SK-N-SH treated with all-trans-retinoic acid at 6 μM for 48 hours (cell line): ENCODE results near the gene LAMA3.

Experiments used
- ATAC-seq: fragments of 200-7000 bp; cut with Tn5 transposase; 3 replicates; pipeline ENCODE4 v1.9.1; 2020; ENCODE audit warnings: mild to moderate bottlenecking, moderate library complexity
- ARNTL ChIP-seq: fragments of 450-650 bp; formaldehyde crosslinking; IDR thresholded peaks from 2 replicates; pipeline ENCODE4 v1.5.0; 2020; ENCODE audit warnings: low read depth, mild to moderate bottlenecking, moderate library complexity, borderline replicate concordance
- BACH2 ChIP-seq: fragments of 250-450 bp; sonication (Bioruptor Pico); IDR thresholded peaks from 2 replicates; pipeline ENCODE4 v1.9.0; 2021; ENCODE audit warnings: mild to moderate bottlenecking, borderline replicate concordance
- CSDC2 ChIP-seq: fragments of 250-450 bp; sonication (Bioruptor Pico); IDR thresholded peaks from 2 replicates; pipeline ENCODE4 v1.5.0; 2020; ENCODE audit warnings: mild to moderate bottlenecking, moderate library complexity
- ESRRG ChIP-seq: fragments of 250-450 bp; sonication (Bioruptor Pico); IDR thresholded peaks from 2 replicates; pipeline ENCODE4 v1.6.1; 2021; ENCODE audit warnings: mild to moderate bottlenecking
- GLIS3 ChIP-seq: fragments of 250-450 bp; sonication (Bioruptor Pico); IDR thresholded peaks from 2 replicates; pipeline ENCODE4 v1.5.0; 2020; ENCODE audit warnings: mild to moderate bottlenecking, moderate library complexity
- ISL1 ChIP-seq: fragments of 250-450 bp; sonication (Bioruptor Pico); IDR thresholded peaks from 2 replicates; pipeline ENCODE4 v2.1.2; 2022; ENCODE audit warnings: mild to moderate bottlenecking, moderate library complexity
- OSR1 ChIP-seq: fragments of 250-450 bp; sonication (Bioruptor Pico); IDR thresholded peaks from 2 replicates; pipeline ENCODE4 v1.8.0; 2022; ENCODE audit warnings: moderate library complexity, mild to moderate bottlenecking, inconsistent platforms
- SNAI2 ChIP-seq: fragments of 250-450 bp; sonication (Bioruptor Pico); IDR thresholded peaks from 2 replicates; pipeline ENCODE4 v1.5.0; 2020; ENCODE audit warnings: mild to moderate bottlenecking, moderate library complexity
- TCF4 ChIP-seq: fragments of 250-450 bp; sonication (Bioruptor Pico); IDR thresholded peaks from 2 replicates; pipeline ENCODE4 v1.8.0; 2021; ENCODE audit warnings: mild to moderate bottlenecking, moderate library complexity, borderline replicate concordance
- TOX ChIP-seq: fragments of 250-450 bp; sonication (Bioruptor Pico); IDR thresholded peaks from 2 replicates; pipeline ENCODE4 v1.8.0; 2021; ENCODE audit warnings: mild to moderate bottlenecking, moderate library complexity, borderline replicate concordance
- ZC3H10 ChIP-seq: fragments of 250-450 bp; sonication (Bioruptor Pico); IDR thresholded peaks from 2 replicates; pipeline ENCODE4 v1.5.1; 2021; ENCODE audit warnings: mild to moderate bottlenecking, moderate library complexity
- ZFP3 ChIP-seq: fragments of 250-450 bp; sonication (Bioruptor Pico); IDR thresholded peaks from 2 replicates; pipeline ENCODE4 v1.5.0; 2020; ENCODE audit warnings: mild to moderate bottlenecking, moderate library complexity
- ZFP30 ChIP-seq: fragments of 450-650 bp; formaldehyde crosslinking; IDR thresholded peaks from 2 replicates; pipeline ENCODE4 v1.5.0; 2022; ENCODE audit warnings: mild to moderate bottlenecking, moderate library complexity
- ZNF565 ChIP-seq: fragments of 450-650 bp; formaldehyde crosslinking; conservative IDR thresholded peaks from 2 replicates; pipeline ENCODE4 v1.5.0; 2020; ENCODE audit warnings: low read depth, mild to moderate bottlenecking, moderate library complexity
- ZNF8 ChIP-seq: fragments of 450-650 bp; formaldehyde crosslinking; IDR thresholded peaks from 2 replicates; pipeline ENCODE4 v1.5.0; 2020; ENCODE audit warnings: mild to moderate bottlenecking, moderate library complexity
- TF ChIP-seq, protein P1 (sequence below): fragments of 250-450 bp; sonication (Bioruptor Pico); IDR thresholded peaks from 2 replicates; pipeline ENCODE4 v1.5.0; 2020; ENCODE audit warnings: mild to moderate bottlenecking, moderate library complexity
- TF ChIP-seq, protein P2 (sequence below): fragments of 250-450 bp; sonication (Bioruptor Pico); IDR thresholded peaks from 2 replicates; pipeline ENCODE4 v1.5.1; 2021; ENCODE audit warnings: mild to moderate bottlenecking, moderate library complexity
- TF ChIP-seq, protein P3 (sequence below): fragments of 250-450 bp; sonication (Bioruptor Pico); IDR thresholded peaks from 2 replicates; pipeline ENCODE4 v1.8.0; 2020; ENCODE audit warnings: mild to moderate bottlenecking, moderate library complexity, borderline replicate concordance
- TF ChIP-seq, protein P4 (sequence below): fragments of 250-450 bp; sonication (Bioruptor Pico); IDR thresholded peaks from 2 replicates; pipeline ENCODE4 v1.8.0; 2021; ENCODE audit warnings: low read depth, mild to moderate bottlenecking, moderate library complexity, borderline replicate concordance
- TF ChIP-seq, protein P5 (sequence below): fragments of 250-450 bp; sonication (Bioruptor Pico); IDR thresholded peaks from 2 replicates; pipeline ENCODE4 v1.5.1; 2020; ENCODE audit warnings: low read depth, mild to moderate bottlenecking, moderate library complexity

Gene LAMA3

DNA sequence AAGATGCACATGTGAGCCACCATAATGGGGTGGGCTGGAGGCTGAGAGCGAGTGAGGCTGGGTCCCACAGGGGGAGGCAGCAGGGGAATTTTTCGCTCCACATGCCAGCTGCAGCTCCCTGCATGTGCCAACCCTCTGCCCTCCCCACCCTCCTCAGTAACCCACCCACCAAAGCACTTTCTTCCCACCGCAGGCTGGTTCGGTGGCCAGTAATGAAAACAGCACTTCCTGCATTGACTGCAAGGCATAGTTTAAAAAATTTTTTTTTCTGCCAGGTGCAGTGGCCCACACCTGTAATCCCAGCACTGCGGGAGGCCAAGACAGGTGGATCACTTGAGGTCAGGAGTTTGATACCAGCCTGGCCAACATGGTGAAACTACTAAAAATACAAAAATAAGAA is 177.8 kb downstream of the LAMA3 start:
- no peak for ATAC-seq
- TF ChIP-seq ZFP3 (CRISPR knock-in tag) (no peak), TCF4 (CRISPR knock-in tag) (no peak), OSR1 (no peak)
- TF ChIP-seq, protein P1, sequence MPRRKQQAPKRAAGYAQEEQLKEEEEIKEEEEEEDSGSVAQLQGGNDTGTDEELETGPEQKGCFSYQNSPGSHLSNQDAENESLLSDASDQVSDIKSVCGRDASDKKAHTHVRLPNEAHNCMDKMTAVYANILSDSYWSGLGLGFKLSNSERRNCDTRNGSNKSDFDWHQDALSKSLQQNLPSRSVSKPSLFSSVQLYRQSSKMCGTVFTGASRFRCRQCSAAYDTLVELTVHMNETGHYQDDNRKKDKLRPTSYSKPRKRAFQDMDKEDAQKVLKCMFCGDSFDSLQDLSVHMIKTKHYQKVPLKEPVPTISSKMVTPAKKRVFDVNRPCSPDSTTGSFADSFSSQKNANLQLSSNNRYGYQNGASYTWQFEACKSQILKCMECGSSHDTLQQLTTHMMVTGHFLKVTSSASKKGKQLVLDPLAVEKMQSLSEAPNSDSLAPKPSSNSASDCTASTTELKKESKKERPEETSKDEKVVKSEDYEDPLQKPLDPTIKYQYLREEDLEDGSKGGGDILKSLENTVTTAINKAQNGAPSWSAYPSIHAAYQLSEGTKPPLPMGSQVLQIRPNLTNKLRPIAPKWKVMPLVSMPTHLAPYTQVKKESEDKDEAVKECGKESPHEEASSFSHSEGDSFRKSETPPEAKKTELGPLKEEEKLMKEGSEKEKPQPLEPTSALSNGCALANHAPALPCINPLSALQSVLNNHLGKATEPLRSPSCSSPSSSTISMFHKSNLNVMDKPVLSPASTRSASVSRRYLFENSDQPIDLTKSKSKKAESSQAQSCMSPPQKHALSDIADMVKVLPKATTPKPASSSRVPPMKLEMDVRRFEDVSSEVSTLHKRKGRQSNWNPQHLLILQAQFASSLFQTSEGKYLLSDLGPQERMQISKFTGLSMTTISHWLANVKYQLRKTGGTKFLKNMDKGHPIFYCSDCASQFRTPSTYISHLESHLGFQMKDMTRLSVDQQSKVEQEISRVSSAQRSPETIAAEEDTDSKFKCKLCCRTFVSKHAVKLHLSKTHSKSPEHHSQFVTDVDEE (CRISPR knock-in tag), result no peak
- TF ChIP-seq, protein P2, sequence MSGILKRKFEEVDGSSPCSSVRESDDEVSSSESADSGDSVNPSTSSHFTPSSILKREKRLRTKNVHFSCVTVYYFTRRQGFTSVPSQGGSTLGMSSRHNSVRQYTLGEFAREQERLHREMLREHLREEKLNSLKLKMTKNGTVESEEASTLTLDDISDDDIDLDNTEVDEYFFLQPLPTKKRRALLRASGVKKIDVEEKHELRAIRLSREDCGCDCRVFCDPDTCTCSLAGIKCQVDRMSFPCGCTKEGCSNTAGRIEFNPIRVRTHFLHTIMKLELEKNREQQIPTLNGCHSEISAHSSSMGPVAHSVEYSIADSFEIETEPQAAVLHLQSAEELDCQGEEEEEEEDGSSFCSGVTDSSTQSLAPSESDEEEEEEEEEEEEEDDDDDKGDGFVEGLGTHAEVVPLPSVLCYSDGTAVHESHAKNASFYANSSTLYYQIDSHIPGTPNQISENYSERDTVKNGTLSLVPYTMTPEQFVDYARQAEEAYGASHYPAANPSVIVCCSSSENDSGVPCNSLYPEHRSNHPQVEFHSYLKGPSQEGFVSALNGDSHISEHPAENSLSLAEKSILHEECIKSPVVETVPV, result no peak

DNA sequence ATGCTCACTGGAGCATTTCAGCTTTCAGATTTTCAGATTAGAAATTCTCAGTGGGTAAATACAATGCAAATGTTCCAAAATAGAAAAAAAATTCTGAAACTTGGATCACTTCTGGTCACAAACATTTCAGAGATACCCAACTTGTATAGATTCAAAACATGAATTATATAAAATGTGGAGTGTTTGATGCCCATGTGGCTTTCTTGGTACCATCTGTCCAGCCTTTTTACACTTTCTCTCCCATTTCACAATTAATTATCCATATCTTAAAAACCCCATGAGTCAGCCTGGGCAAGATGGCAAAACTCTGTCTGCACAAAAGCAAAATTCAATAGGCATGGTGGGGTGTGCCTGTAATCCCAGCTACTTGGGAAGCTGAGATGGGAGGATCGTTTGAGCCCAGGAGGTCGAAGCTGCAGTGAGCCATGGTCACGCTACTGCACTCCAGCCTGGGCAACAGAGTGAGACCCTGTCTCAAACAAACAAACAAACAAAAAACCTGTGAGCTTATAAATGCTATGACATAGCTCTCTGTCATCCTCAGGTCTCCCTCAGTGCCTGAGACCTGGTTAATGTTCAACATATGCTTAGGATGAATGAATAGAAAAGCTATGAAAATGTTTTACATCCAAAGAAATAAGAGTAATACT is 179.0 kb downstream of the LAMA3 start:
- no peak for TF ChIP-seq ARNTL (CRISPR knock-in tag)
- TF ChIP-seq ZNF8, result no peak
- TF ChIP-seq ZNF565, result no peak
- TF ChIP-seq, protein P3, sequence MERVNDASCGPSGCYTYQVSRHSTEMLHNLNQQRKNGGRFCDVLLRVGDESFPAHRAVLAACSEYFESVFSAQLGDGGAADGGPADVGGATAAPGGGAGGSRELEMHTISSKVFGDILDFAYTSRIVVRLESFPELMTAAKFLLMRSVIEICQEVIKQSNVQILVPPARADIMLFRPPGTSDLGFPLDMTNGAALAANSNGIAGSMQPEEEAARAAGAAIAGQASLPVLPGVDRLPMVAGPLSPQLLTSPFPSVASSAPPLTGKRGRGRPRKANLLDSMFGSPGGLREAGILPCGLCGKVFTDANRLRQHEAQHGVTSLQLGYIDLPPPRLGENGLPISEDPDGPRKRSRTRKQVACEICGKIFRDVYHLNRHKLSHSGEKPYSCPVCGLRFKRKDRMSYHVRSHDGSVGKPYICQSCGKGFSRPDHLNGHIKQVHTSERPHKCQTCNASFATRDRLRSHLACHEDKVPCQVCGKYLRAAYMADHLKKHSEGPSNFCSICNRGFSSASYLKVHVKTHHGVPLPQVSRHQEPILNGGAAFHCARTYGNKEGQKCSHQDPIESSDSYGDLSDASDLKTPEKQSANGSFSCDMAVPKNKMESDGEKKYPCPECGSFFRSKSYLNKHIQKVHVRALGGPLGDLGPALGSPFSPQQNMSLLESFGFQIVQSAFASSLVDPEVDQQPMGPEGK (CRISPR knock-in tag), result no peak
- TF ChIP-seq TCF4 (CRISPR knock-in tag), result no peak
- TF ChIP-seq GLIS3 (CRISPR knock-in tag), result no peak
- no peak for TF ChIP-seq ZFP30 (CRISPR knock-in tag)
- TF ChIP-seq, protein P2, result no peak
- no peak for TF ChIP-seq BACH2 (CRISPR knock-in tag)
- TF ChIP-seq, protein P4, sequence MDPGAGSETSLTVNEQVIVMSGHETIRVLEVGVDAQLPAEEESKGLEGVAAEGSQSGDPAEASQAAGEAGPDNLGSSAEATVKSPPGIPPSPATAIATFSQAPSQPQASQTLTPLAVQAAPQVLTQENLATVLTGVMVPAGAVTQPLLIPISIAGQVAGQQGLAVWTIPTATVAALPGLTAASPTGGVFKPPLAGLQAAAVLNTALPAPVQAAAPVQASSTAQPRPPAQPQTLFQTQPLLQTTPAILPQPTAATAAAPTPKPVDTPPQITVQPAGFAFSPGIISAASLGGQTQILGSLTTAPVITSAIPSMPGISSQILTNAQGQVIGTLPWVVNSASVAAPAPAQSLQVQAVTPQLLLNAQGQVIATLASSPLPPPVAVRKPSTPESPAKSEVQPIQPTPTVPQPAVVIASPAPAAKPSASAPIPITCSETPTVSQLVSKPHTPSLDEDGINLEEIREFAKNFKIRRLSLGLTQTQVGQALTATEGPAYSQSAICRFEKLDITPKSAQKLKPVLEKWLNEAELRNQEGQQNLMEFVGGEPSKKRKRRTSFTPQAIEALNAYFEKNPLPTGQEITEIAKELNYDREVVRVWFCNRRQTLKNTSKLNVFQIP (CRISPR knock-in tag), result no peak
- TF ChIP-seq ZC3H10 (CRISPR knock-in tag), result no peak
- TF ChIP-seq, protein P5, sequence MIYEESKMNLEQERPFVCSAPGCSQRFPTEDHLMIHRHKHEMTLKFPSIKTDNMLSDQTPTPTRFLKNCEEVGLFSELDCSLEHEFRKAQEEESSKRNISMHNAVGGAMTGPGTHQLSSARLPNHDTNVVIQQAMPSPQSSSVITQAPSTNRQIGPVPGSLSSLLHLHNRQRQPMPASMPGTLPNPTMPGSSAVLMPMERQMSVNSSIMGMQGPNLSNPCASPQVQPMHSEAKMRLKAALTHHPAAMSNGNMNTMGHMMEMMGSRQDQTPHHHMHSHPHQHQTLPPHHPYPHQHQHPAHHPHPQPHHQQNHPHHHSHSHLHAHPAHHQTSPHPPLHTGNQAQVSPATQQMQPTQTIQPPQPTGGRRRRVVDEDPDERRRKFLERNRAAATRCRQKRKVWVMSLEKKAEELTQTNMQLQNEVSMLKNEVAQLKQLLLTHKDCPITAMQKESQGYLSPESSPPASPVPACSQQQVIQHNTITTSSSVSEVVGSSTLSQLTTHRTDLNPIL (CRISPR knock-in tag), result no peak
- TF ChIP-seq ESRRG (CRISPR knock-in tag), result no peak
- TF ChIP-seq SNAI2 (CRISPR knock-in tag), result no peak
- TF ChIP-seq CSDC2 (CRISPR knock-in tag), result no peak
- no peak for TF ChIP-seq OSR1
- no peak for TF ChIP-seq ISL1 (CRISPR knock-in tag)
- TF ChIP-seq, protein P1 (CRISPR knock-in tag), result no peak
- TF ChIP-seq TOX (CRISPR knock-in tag), result no peak
- TF ChIP-seq, all 23 proteins: peak for 0
- no peak for ATAC-seq
